Measurements from ENCODE around the gene PDE8A.

PDE8A gene

DNA sequence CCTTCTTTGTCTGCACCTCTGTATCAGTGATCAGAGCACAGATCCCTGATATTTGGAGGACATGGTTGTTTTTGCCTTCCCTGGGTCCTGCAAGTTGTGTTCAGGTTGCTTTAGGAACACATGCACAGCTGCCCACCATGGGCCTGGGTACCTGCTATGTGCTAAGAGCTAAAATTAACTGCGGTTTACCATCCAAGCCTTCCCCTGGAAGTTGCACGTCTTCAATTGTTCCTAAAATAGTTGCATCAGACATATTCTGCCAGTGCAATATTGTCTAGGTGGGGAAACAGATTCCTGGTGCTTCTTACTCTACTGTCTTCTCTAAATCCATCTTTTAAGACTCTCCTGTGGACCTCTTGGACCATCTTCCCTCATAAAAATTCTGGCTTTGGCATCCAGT lies 80.9 kb downstream of the PDE8A start:
- no peak overlapping the region for H3K27ac ChIP-seq
- no peak for DNase-seq
- H3K9me3 ChIP-seq (ENCODE audit: severe bottlenecking), result peaks cover 5% of the 10 kb centered on the region
- TF ChIP-seq, protein P1, sequence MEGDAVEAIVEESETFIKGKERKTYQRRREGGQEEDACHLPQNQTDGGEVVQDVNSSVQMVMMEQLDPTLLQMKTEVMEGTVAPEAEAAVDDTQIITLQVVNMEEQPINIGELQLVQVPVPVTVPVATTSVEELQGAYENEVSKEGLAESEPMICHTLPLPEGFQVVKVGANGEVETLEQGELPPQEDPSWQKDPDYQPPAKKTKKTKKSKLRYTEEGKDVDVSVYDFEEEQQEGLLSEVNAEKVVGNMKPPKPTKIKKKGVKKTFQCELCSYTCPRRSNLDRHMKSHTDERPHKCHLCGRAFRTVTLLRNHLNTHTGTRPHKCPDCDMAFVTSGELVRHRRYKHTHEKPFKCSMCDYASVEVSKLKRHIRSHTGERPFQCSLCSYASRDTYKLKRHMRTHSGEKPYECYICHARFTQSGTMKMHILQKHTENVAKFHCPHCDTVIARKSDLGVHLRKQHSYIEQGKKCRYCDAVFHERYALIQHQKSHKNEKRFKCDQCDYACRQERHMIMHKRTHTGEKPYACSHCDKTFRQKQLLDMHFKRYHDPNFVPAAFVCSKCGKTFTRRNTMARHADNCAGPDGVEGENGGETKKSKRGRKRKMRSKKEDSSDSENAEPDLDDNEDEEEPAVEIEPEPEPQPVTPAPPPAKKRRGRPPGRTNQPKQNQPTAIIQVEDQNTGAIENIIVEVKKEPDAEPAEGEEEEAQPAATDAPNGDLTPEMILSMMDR (IDR thresholded peaks at IDR 0.05; ENCODE audit: low read depth, low read length), result no peak
- no peaks in the 10 kb centered on the region for H3K27me3 ChIP-seq (ENCODE audit: insufficient read depth, low read depth, severe bottlenecking)
- peaks cover 5% of the 10 kb centered on the region; the same call in 1 of the 2 replicates for H3K36me3 ChIP-seq
- no peak overlapping the region for H3K4me3 ChIP-seq (ENCODE audit: low read depth, low read length)

DNA sequence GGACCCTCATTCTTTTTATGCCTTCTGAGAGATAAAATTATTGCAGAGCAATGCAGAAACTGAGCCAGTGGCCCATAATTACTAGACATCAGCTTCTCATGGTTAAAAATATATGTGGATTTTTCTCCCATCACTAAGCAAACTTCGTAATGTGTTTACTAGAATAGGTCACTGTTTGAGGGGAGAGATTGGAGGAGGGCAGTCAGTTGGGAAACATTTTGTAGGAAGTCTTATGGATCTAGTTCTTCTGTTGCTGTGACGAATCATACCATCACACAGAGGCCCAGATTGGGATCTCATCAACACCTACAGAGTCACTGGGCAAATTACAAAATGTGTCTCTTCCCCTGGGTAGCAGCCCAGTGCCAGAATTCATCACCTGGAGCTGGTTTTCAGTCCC lies 81.4 kb downstream of the PDE8A start:
- TF ChIP-seq, protein P1 (IDR thresholded peaks at IDR 0.05; ENCODE audit: low read depth, low read length), result no peak
- no peak overlapping the region for H3K4me3 ChIP-seq (ENCODE audit: low read depth, low read length)
- DNase-seq, result no peak
- H3K36me3 ChIP-seq, result peaks cover 8% of the 10 kb centered on the region; the same call in 1 of the 2 replicates
- H3K9me3 ChIP-seq (ENCODE audit: severe bottlenecking), result peaks cover 5% of the 10 kb centered on the region
- H3K27ac ChIP-seq, result no peak overlapping the region
- H3K27me3 ChIP-seq (ENCODE audit: insufficient read depth, low read depth, severe bottlenecking), result no peaks in the 10 kb centered on the region

DNA sequence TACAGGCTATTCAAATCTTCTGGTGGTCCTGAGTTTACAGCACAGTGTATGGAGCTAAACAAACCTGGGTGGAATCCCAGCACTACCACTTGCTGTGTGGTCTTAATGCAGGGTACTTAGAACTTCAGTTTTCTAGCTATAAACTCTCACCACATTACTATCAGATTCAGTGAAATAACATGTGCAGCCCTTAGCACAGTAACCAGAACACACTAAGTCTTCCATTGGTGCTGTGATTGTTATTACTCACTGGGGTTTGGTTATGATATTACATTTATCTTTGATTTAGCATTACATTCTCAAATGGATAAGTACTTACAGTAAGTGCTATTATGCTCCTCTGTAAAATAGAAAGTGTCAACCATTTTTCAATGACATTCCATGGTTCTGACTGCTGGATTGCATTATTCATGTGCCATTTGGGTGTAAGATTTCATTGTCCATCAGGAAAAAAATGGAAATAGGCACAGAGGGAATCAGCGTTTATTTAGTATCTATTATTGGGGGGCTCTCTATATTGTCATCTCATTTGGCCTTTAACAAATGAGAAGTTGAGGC lies 81.9 kb downstream of the PDE8A start:
- no peak overlapping the region for H3K4me3 ChIP-seq (ENCODE audit: low read depth, low read length)
- DNase-seq, result no peak
- peaks cover 13% of the 10 kb centered on the region for H3K36me3 ChIP-seq
- H3K27ac ChIP-seq, result no peak overlapping the region
- H3K27me3 ChIP-seq (ENCODE audit: insufficient read depth, low read depth, severe bottlenecking), result no peaks in the 10 kb centered on the region
- peaks cover 5% of the 10 kb centered on the region for H3K9me3 ChIP-seq (ENCODE audit: severe bottlenecking)
- TF ChIP-seq, protein P1 (IDR thresholded peaks at IDR 0.05; ENCODE audit: low read depth, low read length), result no peak

DNA sequence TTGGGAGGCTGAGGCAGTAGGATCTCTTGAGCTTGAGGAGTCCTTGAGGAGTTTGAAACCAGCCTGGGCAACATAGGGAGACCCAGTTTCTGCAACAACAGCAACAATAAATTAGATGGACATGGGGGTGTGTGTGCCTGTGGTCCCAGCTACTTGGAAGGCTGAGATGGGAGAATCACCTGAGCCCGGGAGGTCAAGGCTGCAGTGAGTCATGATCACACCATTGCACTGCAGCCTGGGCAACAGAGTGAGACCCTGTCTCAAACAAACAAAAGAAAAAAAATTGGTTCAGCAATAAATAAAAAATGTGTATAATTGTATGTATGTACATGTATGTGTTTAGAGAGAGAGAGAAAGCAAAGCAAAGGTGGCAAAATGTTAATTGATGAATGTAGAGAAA lies 83.1 kb downstream of the PDE8A start:
- H3K27me3 ChIP-seq (ENCODE audit: insufficient read depth, low read depth, severe bottlenecking), result no peaks in the 10 kb centered on the region
- H3K27ac ChIP-seq, result no peak overlapping the region
- H3K9me3 ChIP-seq (ENCODE audit: severe bottlenecking), result peaks cover 3% of the 10 kb centered on the region
- no peak for DNase-seq
- H3K36me3 ChIP-seq, result peaks cover 18% of the 10 kb centered on the region
- TF ChIP-seq, protein P1 (IDR thresholded peaks at IDR 0.05; ENCODE audit: low read depth, low read length), result no peak
- no peak overlapping the region for H3K4me3 ChIP-seq (ENCODE audit: low read depth, low read length)

- no peak overlapping the region for H3K27ac ChIP-seq
- H3K27me3 ChIP-seq (ENCODE audit: insufficient read depth, low read depth, severe bottlenecking), result no peaks in the 10 kb centered on the region
- H3K4me3 ChIP-seq (ENCODE audit: low read depth, low read length), result no peak overlapping the region
- H3K9me3 ChIP-seq (ENCODE audit: severe bottlenecking), result no peaks in the 10 kb centered on the region
- H3K36me3 ChIP-seq, result peaks cover 18% of the 10 kb centered on the region
- DNase-seq, result no peak
- TF ChIP-seq, protein P1 (IDR thresholded peaks at IDR 0.05; ENCODE audit: low read depth, low read length), result no peak
Measured at GRCh38 chr15:85071061-85071460, 89.4 kb downstream of the PDE8A start.

- TF ChIP-seq, protein P1 (IDR thresholded peaks at IDR 0.05; ENCODE audit: low read depth, low read length), result no peak
- H3K27ac ChIP-seq, result no peak overlapping the region
Measured at GRCh38 chr15:85071504-85071903, 89.8 kb downstream of the PDE8A start.

More at GRCh38 chr15:85071504-85071903, 89.8 kb downstream of the PDE8A start:
- Histone ChIP-seq H3K9me3 (ENCODE audit: severe bottlenecking) (no peaks in the 10 kb centered on the region), H3K36me3 (peaks cover 18% of the 10 kb centered on the region), H3K27me3 (ENCODE audit: insufficient read depth, low read depth, severe bottlenecking) (no peaks in the 10 kb centered on the region), H3K4me3 (ENCODE audit: low read depth, low read length) (no peak overlapping the region)
- DNase-seq, result no peak
